ENCODE measurements around the gene GRK5. TPM values are rescaled to one million over a fixed set of nuclear protein-coding genes. Genes with fewer than 3 reads are reported as not detected.

GRK5 gene
- total RNA-seq, 1 donor from 2014 or later, result 68.7 TPM

DNA sequence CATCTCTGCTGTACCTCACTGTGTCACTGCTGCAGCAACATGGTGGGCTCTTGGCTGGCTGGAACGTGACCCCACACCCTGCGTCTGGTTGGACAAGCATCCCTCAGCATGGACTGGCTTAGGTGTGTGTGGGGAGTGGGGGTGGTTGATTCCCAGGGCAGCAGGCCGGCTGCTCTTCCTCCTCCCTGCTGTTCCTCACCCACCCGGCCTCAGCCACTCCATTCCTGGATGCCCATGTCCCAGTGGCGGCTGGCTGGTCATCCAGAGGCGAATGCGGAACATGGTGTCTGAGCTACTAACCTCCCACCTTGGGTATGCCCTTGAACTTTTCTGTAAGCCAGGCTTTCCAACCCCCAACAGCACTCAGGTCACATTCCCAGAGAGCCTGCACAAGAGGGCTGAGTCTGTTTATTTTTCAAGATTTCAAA is 81.2 kb downstream of the GRK5 start:
- no peaks in the 10 kb centered on the region for H3K27me3 ChIP-seq (ENCODE audit: low read depth)
- H3K27ac ChIP-seq, result peak overlapping the region; percentile 60
- H3K36me3 ChIP-seq, result no peaks in the 10 kb centered on the region
- H3K4me3 ChIP-seq, result no peak overlapping the region
- no peaks in the 10 kb centered on the region for H3K9me3 ChIP-seq
- ATAC-seq, result no peak
- no peak for DNase-seq
- H3K4me1 ChIP-seq, result peaks cover 77% of the 10 kb centered on the region
- TF ChIP-seq, protein P1, sequence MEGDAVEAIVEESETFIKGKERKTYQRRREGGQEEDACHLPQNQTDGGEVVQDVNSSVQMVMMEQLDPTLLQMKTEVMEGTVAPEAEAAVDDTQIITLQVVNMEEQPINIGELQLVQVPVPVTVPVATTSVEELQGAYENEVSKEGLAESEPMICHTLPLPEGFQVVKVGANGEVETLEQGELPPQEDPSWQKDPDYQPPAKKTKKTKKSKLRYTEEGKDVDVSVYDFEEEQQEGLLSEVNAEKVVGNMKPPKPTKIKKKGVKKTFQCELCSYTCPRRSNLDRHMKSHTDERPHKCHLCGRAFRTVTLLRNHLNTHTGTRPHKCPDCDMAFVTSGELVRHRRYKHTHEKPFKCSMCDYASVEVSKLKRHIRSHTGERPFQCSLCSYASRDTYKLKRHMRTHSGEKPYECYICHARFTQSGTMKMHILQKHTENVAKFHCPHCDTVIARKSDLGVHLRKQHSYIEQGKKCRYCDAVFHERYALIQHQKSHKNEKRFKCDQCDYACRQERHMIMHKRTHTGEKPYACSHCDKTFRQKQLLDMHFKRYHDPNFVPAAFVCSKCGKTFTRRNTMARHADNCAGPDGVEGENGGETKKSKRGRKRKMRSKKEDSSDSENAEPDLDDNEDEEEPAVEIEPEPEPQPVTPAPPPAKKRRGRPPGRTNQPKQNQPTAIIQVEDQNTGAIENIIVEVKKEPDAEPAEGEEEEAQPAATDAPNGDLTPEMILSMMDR (IDR thresholded peaks at IDR 0.05), result no peak
- intact Hi-C loops (cut with DNase I), result no loop called here

DNA sequence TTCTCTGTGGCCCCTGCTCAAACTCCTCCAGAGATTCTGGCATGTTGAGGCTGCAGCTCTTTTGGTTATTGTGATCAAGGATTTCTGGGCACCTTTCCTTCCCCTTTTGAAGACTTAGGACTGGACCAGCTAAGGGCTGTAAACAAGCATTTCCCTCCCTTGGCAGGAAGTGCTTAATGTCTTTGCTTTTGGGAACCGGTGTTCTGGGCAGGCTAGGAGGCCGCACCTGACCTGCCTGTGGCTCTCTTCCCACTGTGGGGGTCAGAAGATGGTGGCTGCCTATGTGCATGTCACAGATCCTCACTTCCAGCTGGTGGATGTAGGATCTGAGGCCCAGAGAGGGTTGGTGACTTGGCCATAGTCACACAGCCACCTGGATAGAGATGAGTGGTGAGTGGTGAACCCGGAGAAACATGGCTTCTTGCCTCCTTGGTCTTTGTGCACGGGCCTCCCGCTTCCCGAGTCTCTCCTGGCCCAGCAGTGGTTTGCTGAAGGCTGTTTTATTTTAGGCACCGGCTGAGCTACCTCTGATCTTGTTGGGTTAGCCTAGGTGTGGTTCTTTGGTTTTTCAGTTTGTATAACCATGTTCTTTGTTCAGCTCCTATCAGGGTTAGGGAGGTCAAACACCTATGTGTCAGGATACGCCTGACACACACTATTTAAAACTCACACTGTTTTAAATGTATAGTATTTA is 82.0 kb downstream of the GRK5 start:
- Histone ChIP-seq H3K27me3 (ENCODE audit: low read depth) (no peaks in the 10 kb centered on the region), H3K27ac (peak overlapping the region; percentile 60), H3K4me1 (peaks cover 76% of the 10 kb centered on the region), H3K36me3 (no peaks in the 10 kb centered on the region), H3K9me3 (no peaks in the 10 kb centered on the region), H3K4me3 (no peak overlapping the region)
- intact Hi-C loops (cut with DNase I), result no loop called here
- peak; percentile 35 to 41 for ATAC-seq
- TF ChIP-seq, protein P1 (IDR thresholded peaks at IDR 0.05), result no peak
- no peak for DNase-seq

DNA sequence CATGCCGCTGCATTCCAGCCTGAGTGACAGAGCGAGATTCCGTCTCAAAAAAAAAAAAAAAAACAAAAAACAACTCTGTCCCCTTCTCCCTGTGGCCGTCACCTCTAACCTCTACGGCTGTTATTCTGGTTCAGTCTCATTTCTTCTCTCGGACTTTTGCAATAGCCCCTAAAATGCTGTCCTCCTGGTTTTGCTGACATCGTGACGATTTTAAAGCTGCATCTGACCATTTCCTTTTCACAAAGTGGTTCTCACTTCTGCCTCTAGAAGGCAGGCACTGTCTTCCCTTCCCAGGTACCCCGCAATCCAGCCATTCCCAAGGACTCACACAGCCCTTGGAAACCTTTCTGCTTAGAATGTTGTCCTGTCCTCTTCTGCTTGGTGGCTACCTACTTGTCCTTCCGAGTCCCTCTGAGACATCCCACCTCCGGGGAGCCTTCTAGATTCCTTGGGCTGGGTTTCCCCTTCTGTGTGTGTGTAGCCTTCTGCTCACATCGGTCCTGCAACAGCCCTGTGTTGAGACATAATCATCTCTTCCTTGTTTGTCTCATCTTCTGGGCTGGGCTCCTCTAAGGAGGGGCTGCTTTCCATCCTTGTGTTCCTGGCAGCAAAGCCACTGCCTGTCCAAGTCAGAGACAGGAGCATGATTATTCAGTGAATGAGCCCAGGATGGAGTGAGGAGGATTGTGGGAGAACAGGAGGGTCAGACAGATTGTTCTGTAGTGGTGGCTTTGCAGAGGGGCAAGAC is 83.1 kb downstream of the GRK5 start:
- Histone ChIP-seq H3K4me3 (no peak overlapping the region), H3K36me3 (no peaks in the 10 kb centered on the region), H3K9me3 (no peaks in the 10 kb centered on the region), H3K4me1 (peaks cover 66% of the 10 kb centered on the region), H3K27me3 (ENCODE audit: low read depth) (no peaks in the 10 kb centered on the region), H3K27ac (peak overlapping the region; percentile 46)
- intact Hi-C loops (cut with DNase I), result no loop called here
- DNase-seq (no peak), ATAC-seq (peak in 1 of 2 donors; percentile 4)
- TF ChIP-seq, protein P1 (IDR thresholded peaks at IDR 0.05), result no peak

DNA sequence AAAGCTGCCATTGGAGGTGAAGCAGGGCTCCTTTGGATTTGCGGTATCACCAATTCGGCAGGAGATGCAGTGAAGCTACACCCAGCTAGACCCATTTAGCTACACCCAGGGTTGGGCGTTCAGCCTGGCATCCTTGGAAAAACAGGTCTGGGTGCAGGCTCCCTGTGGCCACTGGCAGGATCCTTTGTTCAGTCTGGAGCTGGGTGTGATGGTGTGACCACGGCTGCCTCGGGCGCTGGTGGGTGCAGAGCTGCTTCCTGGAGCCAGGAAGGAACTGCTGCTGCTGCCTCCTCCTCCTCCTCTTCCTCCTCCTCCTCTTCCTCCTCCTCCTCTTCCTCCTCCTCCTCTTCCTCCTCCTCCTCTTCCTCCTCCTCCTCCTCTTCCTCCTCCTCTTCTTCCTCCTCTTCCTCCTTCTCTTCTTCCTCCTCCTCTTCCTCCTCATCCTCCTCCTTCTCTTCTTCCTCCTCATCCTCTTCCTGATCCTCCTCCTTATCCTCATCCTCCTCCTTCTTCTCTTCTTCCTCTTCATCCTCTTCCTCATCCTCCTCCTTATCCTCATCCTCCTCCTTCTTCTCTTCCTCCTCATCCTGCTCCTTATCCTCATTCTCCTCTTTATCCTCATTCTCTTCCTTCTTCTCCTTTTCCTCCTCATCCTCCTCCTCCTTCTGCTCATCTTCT is 84.0 kb downstream of the GRK5 start:
- no peak overlapping the region for H3K27ac ChIP-seq
- intact Hi-C loops (cut with DNase I), result no loop called here
- H3K4me1 ChIP-seq, result peaks cover 57% of the 10 kb centered on the region

More for the DNA sequence above, 84.0 kb downstream of the GRK5 start:
- no peak for ATAC-seq
- Histone ChIP-seq H3K27me3 (ENCODE audit: low read depth) (no peaks in the 10 kb centered on the region), H3K9me3 (no peaks in the 10 kb centered on the region), H3K36me3 (no peaks in the 10 kb centered on the region), H3K4me3 (no peak overlapping the region)
- no peak for DNase-seq
- TF ChIP-seq, protein P1 (IDR thresholded peaks at IDR 0.05), result no peak
